ENCODE measurements around the gene RNU6-1.

Gene RNU6-1

DNA sequence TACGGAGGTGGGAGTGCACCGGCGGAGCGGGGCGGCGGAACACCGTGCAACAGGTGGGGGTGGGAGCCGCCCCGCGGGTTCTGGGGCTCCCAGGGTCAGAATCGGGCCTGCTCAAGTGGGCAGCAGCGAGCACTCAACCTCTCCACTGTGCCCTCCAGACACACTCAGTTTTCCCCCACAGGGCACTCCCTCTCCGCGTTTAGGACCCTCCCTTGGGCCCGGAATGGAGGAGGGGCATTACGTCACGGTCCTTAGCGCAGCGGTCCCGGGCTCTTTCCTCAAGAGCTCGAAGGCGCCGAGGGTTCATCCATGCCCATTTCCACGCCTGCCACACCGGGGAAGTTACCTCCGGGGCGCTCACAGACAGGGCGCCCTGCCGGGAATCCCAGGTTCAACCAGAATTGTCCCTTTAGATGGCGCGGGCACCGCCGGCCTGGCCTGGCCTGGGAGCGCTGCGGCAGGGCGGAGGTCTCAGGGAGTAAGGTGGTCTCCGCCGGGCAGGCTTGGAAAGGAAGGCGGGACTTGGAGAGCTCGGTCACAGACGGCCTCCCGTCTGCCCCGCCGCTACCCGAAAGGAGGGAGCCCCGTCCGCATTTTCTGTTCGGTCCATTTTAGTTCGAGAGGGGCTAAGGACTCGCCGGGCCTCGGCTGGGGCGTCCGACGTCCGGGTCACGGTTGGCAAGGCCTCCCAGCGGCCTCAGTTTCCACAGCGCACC, 5.1 kb downstream of the RNU6-1 start:
- Histone ChIP-seq H3K4me3 (ENCODE audit: low read depth, low read length) (no peak overlapping the region), H3K9me3 (ENCODE audit: control insufficient read depth, insufficient read depth, low read depth, low read length) (no peaks in the 10 kb centered on the region), H3K27ac (ENCODE audit: extremely low read depth, low read depth, low read length) (no peak overlapping the region), H3K4me1 (ENCODE audit: control insufficient read depth, insufficient read depth, low read length) (no peaks in the 10 kb centered on the region; the same call in 1 of the 2 replicates), H3K36me3 (ENCODE audit: control insufficient read depth in 2 of 2, insufficient read depth in 1 of 2, low read length in 2 of 2) (no peaks in the 10 kb centered on the region)
- ChIA-PET CTCF (interaction anchor here (0.5 to 4.3 kb wide), 4 partner anchors 10 to 880 kb away, joined by 4 to 59 read pairs (median 5); no protein-coding TSS in a partner anchor), POLR2A (no interaction called here)
- TF ChIP-seq SCRT2 (tag by site-specific recombination; IDR thresholded peaks at IDR 0.05) (peak; percentile 90), ZNF837 (tag by site-specific recombination; IDR thresholded peaks at IDR 0.05) (no peak), PRDM1 (tag by site-specific recombination; IDR thresholded peaks at IDR 0.05) (no peak)

DNA sequence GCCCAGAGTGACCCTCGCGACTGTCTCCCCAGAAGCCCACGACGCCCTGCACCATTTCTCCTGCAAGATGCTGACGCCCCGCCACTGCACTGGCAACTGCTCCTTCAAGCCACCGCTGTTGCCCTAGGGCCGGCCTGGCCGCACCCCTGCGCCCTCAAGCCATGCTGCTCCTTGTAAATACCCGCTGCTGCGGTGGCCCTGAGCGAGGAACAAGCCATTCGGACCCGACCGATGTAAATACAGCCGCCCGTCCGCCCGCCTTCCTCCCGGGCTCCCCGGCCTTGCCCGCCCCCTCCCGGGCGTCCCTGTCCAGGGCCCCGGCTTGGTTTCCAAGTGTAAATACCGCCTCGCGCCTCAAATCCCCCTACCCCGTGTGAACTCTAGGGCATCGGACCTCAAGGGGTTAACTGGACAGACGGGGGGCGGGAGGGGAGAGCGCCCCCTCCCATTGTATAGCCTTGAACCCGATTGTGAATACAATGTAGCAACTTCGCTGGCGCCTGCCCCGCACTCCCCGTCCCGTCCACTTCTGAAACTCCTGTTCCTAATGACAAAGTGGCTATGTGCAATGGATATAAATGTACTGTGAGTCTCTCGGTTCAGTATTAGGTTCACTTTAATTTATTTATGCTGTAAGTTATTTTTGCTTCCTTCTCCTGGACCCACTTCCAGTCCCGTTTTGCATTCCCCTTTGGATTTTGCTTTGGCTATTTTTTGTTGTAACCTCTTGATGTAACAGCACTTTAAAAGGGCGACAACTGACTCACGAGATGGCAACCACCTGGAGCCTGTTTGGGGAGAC, 5.9 kb downstream of the RNU6-1 start:
- no peak overlapping the region for H3K4me3 ChIP-seq (ENCODE audit: low read depth, low read length)
- no peaks in the 10 kb centered on the region; the same call in 1 of the 2 replicates for H3K4me1 ChIP-seq (ENCODE audit: control insufficient read depth, insufficient read depth, low read length)
- POLR2A ChIA-PET: no interaction called here
- TF ChIP-seq ZNF433 (tag by site-specific recombination; IDR thresholded peaks at IDR 0.05; ENCODE audit: low read depth) (no peak), HOXC10 (CRISPR knock-in tag; IDR thresholded peaks at IDR 0.05) (no peak), ZNF596 (tag by site-specific recombination; IDR thresholded peaks at IDR 0.05) (no peak), ZNF670 (tag by site-specific recombination; IDR thresholded peaks at IDR 0.05; ENCODE audit: low read depth) (no peak), ZIC2 (tag by site-specific recombination; IDR thresholded peaks at IDR 0.05) (no peak), ZNF654 (tag by site-specific recombination; IDR thresholded peaks at IDR 0.05; ENCODE audit: low read depth) (no peak), SALL2 (tag by site-specific recombination; IDR thresholded peaks at IDR 0.05; ENCODE audit: borderline replicate concordance) (no peak), SP3 (tag by site-specific recombination; IDR thresholded peaks at IDR 0.05) (no peak), ZNF266 (tag by site-specific recombination; IDR thresholded peaks at IDR 0.05; ENCODE audit: low read depth) (no peak), ZNF777 (tag by site-specific recombination; IDR thresholded peaks at IDR 0.05; ENCODE audit: borderline replicate concordance) (no peak), ZNF600 (tag by site-specific recombination; IDR thresholded peaks at IDR 0.05) (no peak), BCL11B (tag by site-specific recombination; IDR thresholded peaks at IDR 0.05; ENCODE audit: low read depth) (no peak), ZNF354C (tag by site-specific recombination; IDR thresholded peaks at IDR 0.05; ENCODE audit: borderline replicate concordance, low read depth) (no peak)
- TF ChIP-seq, protein P1, sequence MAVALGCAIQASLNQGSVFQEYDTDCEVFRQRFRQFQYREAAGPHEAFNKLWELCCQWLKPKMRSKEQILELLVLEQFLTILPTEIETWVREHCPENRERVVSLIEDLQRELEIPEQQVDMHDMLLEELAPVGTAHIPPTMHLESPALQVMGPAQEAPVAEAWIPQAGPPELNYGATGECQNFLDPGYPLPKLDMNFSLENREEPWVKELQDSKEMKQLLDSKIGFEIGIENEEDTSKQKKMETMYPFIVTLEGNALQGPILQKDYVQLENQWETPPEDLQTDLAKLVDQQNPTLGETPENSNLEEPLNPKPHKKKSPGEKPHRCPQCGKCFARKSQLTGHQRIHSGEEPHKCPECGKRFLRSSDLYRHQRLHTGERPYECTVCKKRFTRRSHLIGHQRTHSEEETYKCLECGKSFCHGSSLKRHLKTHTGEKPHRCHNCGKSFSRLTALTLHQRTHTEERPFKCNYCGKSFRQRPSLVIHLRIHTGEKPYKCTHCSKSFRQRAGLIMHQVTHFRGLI (tag by site-specific recombination; IDR thresholded peaks at IDR 0.05): no peak
- TF ChIP-seq, protein P2, sequence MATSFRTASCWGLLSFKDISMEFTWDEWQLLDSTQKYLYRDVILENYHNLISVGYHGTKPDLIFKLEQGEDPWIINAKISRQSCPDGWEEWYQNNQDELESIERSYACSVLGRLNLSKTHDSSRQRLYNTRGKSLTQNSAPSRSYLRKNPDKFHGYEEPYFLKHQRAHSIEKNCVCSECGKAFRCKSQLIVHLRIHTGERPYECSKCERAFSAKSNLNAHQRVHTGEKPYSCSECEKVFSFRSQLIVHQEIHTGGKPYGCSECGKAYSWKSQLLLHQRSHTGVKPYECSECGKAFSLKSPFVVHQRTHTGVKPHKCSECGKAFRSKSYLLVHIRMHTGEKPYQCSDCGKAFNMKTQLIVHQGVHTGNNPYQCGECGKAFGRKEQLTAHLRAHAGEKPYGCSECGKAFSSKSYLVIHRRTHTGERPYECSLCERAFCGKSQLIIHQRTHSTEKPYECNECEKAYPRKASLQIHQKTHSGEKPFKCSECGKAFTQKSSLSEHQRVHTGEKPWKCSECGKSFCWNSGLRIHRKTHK (tag by site-specific recombination; IDR thresholded peaks at IDR 0.05): no peak
- TF ChIP-seq, protein P3, sequence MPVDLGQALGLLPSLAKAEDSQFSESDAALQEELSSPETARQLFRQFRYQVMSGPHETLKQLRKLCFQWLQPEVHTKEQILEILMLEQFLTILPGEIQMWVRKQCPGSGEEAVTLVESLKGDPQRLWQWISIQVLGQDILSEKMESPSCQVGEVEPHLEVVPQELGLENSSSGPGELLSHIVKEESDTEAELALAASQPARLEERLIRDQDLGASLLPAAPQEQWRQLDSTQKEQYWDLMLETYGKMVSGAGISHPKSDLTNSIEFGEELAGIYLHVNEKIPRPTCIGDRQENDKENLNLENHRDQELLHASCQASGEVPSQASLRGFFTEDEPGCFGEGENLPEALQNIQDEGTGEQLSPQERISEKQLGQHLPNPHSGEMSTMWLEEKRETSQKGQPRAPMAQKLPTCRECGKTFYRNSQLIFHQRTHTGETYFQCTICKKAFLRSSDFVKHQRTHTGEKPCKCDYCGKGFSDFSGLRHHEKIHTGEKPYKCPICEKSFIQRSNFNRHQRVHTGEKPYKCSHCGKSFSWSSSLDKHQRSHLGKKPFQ (tag by site-specific recombination; IDR thresholded peaks at IDR 0.05): no peak
- TF ChIP-seq, protein P4, sequence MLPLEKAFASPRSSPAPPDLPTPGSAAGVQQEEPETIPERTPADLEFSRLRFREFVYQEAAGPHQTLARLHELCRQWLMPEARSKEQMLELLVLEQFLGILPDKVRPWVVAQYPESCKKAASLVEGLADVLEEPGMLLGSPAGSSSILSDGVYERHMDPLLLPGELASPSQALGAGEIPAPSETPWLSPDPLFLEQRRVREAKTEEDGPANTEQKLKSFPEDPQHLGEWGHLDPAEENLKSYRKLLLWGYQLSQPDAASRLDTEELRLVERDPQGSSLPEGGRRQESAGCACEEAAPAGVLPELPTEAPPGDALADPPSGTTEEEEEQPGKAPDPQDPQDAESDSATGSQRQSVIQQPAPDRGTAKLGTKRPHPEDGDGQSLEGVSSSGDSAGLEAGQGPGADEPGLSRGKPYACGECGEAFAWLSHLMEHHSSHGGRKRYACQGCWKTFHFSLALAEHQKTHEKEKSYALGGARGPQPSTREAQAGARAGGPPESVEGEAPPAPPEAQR (tag by site-specific recombination; IDR thresholded peaks at IDR 0.05): no peak
- H3K36me3 ChIP-seq (ENCODE audit: control insufficient read depth in 2 of 2, insufficient read depth in 1 of 2, low read length in 2 of 2): no peaks in the 10 kb centered on the region
- CTCF ChIA-PET: interaction anchor here (0.7 kb wide), 1 partner anchor 42 kb away, joined by 8 read pairs; no protein-coding TSS in a partner anchor
- H3K9me3 ChIP-seq (ENCODE audit: control insufficient read depth, insufficient read depth, low read depth, low read length): no peaks in the 10 kb centered on the region
- H3K27ac ChIP-seq (ENCODE audit: extremely low read depth, low read depth, low read length): no peak overlapping the region

All from HEK293 (cell line).